GM12878 (cell line): ENCODE results near the gene UBASH3B.

ENCODE experiments used
- SMARCA5 ChIP-seq: fragments of 450-650 bp; IDR thresholded peaks from 2 replicates; pipeline ENCODE4 v1.6.1; 2017; ENCODE audit warnings: mild to moderate bottlenecking
- SREBF1 ChIP-seq: IDR thresholded peaks from 2 replicates; pipeline ENCODE4 v1.6.1; 2012; ENCODE audit warnings: mild to moderate bottlenecking, low read length
- TF ChIP-seq, protein P1 (sequence below): IDR thresholded peaks from 2 replicates; pipeline ENCODE4 v1.6.1; 2011; ENCODE audit warnings: low read depth, low read length, improper control_type of control experiment, borderline replicate concordance
- TF ChIP-seq, protein P2 (sequence below), 3 experiments: IDR thresholded peaks in 2 of 3; conservative IDR thresholded peaks in 1 of 3; 2 replicates each; pipeline ENCODE4 v1.5.1; 2011; ENCODE audit warnings: low read depth in 3 of 3, low read length in 3 of 3, mild to moderate bottlenecking in 3 of 3, control low read depth in 2 of 3, moderate library complexity in 2 of 3, inconsistent platforms in 1 of 3, mixed read lengths in 1 of 3; ENCODE audit not compliant: control insufficient read depth in 2 of 3, insufficient read depth in 1 of 3; ENCODE audit errors: extremely low read depth in 1 of 3

DNA sequence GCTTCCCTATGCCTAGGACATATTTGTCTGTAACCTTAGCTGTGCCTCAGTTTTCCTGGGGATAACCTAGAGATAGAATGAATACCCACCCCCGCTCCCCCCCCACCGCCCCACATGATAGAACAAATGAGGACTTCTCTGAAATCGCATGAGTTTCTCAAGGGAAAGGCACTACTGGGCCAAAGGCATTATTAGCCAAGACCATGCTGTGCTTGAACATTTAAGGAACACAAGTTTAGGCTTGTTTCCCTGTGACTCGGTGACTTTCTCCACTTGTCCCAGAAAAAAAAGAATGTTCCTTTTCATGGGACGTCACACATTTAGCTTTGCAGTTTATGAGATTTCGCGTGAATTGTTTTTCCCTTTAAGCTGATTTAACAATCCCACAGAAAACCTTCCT, 131.4 kb downstream of the UBASH3B start:
- TF ChIP-seq SMARCA5 (no peak), SREBF1 (no peak)
- TF ChIP-seq, protein P1, sequence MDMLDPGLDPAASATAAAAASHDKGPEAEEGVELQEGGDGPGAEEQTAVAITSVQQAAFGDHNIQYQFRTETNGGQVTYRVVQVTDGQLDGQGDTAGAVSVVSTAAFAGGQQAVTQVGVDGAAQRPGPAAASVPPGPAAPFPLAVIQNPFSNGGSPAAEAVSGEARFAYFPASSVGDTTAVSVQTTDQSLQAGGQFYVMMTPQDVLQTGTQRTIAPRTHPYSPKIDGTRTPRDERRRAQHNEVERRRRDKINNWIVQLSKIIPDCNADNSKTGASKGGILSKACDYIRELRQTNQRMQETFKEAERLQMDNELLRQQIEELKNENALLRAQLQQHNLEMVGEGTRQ, result no peak
- TF ChIP-seq, protein P2, sequence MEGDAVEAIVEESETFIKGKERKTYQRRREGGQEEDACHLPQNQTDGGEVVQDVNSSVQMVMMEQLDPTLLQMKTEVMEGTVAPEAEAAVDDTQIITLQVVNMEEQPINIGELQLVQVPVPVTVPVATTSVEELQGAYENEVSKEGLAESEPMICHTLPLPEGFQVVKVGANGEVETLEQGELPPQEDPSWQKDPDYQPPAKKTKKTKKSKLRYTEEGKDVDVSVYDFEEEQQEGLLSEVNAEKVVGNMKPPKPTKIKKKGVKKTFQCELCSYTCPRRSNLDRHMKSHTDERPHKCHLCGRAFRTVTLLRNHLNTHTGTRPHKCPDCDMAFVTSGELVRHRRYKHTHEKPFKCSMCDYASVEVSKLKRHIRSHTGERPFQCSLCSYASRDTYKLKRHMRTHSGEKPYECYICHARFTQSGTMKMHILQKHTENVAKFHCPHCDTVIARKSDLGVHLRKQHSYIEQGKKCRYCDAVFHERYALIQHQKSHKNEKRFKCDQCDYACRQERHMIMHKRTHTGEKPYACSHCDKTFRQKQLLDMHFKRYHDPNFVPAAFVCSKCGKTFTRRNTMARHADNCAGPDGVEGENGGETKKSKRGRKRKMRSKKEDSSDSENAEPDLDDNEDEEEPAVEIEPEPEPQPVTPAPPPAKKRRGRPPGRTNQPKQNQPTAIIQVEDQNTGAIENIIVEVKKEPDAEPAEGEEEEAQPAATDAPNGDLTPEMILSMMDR (IDR thresholded peaks at IDR 0.05 in 2 of 3, conservative IDR thresholded peaks at IDR 0.05 in 1 of 3; ENCODE audit: control insufficient read depth in 2 of 3, extremely low read depth in 1 of 3, insufficient read depth in 1 of 3, low read depth in 3 of 3, low read length in 3 of 3), result no peak
